MCF 10A (cell line): ENCODE results near the gene MCFD2. TPM values are rescaled to one million over a fixed set of nuclear protein-coding genes. Genes with fewer than 3 reads are reported as not detected.

Source experiments
- BruUV-seq: library from RNA; stranded (reverse); fragments of 400-500 nt; replicated peaks from 2 replicates; lab custom pipeline; 2021; lab: Mats Ljungman, UMichigan
- CTCF ChIA-PET: fragments of 300-600 bp; sonication (Branson Sonifier 250); formaldehyde crosslinking; extraction: SDS; loops from one replicate; lab custom pipeline; 2021; ENCODE audit warnings: antibody characterized with exemption, inconsistent platforms; lab: Yijun Ruan, JAX
- POLR2A ChIA-PET: fragments of 300-600, 350-650 bp; sonication (Branson Sonifier 250); formaldehyde crosslinking; extraction: SDS; loops from one replicate; lab custom pipeline; 2020; ENCODE audit warnings: antibody characterized with exemption, inconsistent platforms; lab: Yijun Ruan, JAX
- DNase-seq: peaks from one replicate; pipeline ENCODE4 v3.0.0-alpha.2; 2018; ENCODE audit not compliant: unreplicated experiment
- H3K27ac Mint-ChIP-seq: one replicate; pipeline ENCODE4 v1.8.0; 2022; ENCODE audit warnings: mild to moderate bottlenecking, low read depth, mixed read lengths; ENCODE audit not compliant: unreplicated experiment
- H3K27me3 Mint-ChIP-seq: one replicate; pipeline ENCODE4 v1.8.0; 2022; ENCODE audit warnings: mixed read lengths; ENCODE audit not compliant: insufficient read depth, unreplicated experiment
- H3K36me3 Mint-ChIP-seq: one replicate; pipeline ENCODE4 v1.8.0; 2022; ENCODE audit warnings: mild to moderate bottlenecking, moderate library complexity, mixed read lengths; ENCODE audit not compliant: insufficient read depth, unreplicated experiment
- H3K4me1 Mint-ChIP-seq: one replicate; pipeline ENCODE4 v1.8.0; 2022; ENCODE audit warnings: mixed read lengths; ENCODE audit not compliant: insufficient read depth, unreplicated experiment
- H3K4me3 Mint-ChIP-seq: one replicate; pipeline ENCODE4 v1.8.0; 2022; ENCODE audit warnings: mild to moderate bottlenecking, moderate library complexity, mixed read lengths; ENCODE audit not compliant: unreplicated experiment
- H3K9me3 Mint-ChIP-seq: one replicate; pipeline ENCODE4 v1.8.0; 2022; ENCODE audit warnings: mixed read lengths; ENCODE audit not compliant: unreplicated experiment
- CTCF ChIP-seq: fragments of 200-600 bp; IDR thresholded peaks from one replicate; pipeline ENCODE4 v1.8.0; 2022; ENCODE audit warnings: antibody characterized with exemption, mild to moderate bottlenecking; ENCODE audit not compliant: unreplicated experiment
- intact Hi-C: fragments of 100-400 bp; cut with micrococcal nuclease; formaldehyde crosslinking; loops from 2 replicates; pipeline ENCODE4 v1.14.1; 2022
- total RNA-seq: library from RNA; stranded (reverse); gene quantifications from 2 replicates; pipeline ENCODE4 v1.2.3, GENCODE V29; 2022

The MCFD2 gene
- total RNA-seq, 1 experiment from 2014 or later, result 157 TPM

- no TSS peak for BruUV-seq
- H3K4me3 Mint-ChIP-seq, result no peak overlapping the region
- no peak for TF ChIP-seq CTCF
- intact Hi-C loops, result no loop called here
- H3K27ac Mint-ChIP-seq, result no peak overlapping the region
- no peaks in the 10 kb centered on the region for H3K4me1 Mint-ChIP-seq
- DNase-seq, result no peak
- ChIA-PET CTCF (interaction anchor here (0.6 to 2.2 kb wide), 2 partner anchors 10 to 12 kb away, joined by 3 to 8 read pairs; no protein-coding TSS in a partner anchor), POLR2A (interaction anchor here (1.1 to 1.4 kb wide), 2 partner anchors 9 to 14 kb away, joined by 5 read pairs; no protein-coding TSS in a partner anchor)
- H3K9me3 Mint-ChIP-seq, result no peaks in the 10 kb centered on the region
- H3K36me3 Mint-ChIP-seq, result peaks cover 25% of the 10 kb centered on the region
- no peaks in the 10 kb centered on the region for H3K27me3 Mint-ChIP-seq
Observed at GRCh38 chr2:46900381-46900780, 15.2 kb downstream of the MCFD2 start.

GRCh38 chr2:46899053-46899452, 16.6 kb downstream of the MCFD2 start:
- peaks cover 11% of the 10 kb centered on the region for H3K36me3 Mint-ChIP-seq
- no peak overlapping the region for H3K27ac Mint-ChIP-seq
- no peaks in the 10 kb centered on the region for H3K9me3 Mint-ChIP-seq
- POLR2A ChIA-PET, result interaction anchor here (0.5 to 1.4 kb wide), 3 partner anchors 11 to 251 kb away, joined by 3 to 5 read pairs (median 5); no protein-coding TSS in a partner anchor
- no peaks in the 10 kb centered on the region for H3K27me3 Mint-ChIP-seq
- TF ChIP-seq CTCF, result no peak
- CTCF ChIA-PET, result interaction anchor here (0.6 to 2.2 kb wide), 5 partner anchors 9 to 380 kb away, joined by 3 to 8 read pairs (median 4); no protein-coding TSS in a partner anchor
- H3K4me1 Mint-ChIP-seq, result no peaks in the 10 kb centered on the region
- no peak for DNase-seq
- no TSS peak for BruUV-seq
- H3K4me3 Mint-ChIP-seq, result no peak overlapping the region
- intact Hi-C loops, result no loop called here

- CTCF ChIA-PET, result interaction anchor here (1.5 kb wide), 1 partner anchor 9 kb away, joined by 3 read pairs; no protein-coding TSS in a partner anchor
- H3K4me3 Mint-ChIP-seq, result no peak overlapping the region
- intact Hi-C loops, result no loop called here
- H3K4me1 Mint-ChIP-seq, result no peaks in the 10 kb centered on the region
- H3K27me3 Mint-ChIP-seq, result no peaks in the 10 kb centered on the region
- BruUV-seq, result no TSS peak
- H3K36me3 Mint-ChIP-seq, result peaks cover 5% of the 10 kb centered on the region
- no peak for DNase-seq
- POLR2A ChIA-PET, result no interaction called here
- H3K9me3 Mint-ChIP-seq, result no peaks in the 10 kb centered on the region
- H3K27ac Mint-ChIP-seq, result no peak overlapping the region
- TF ChIP-seq CTCF, result no peak
Observed at GRCh38 chr2:46898024-46898423, 17.6 kb downstream of the MCFD2 start.

- Mint-ChIP-seq H3K4me3 (no peak overlapping the region), H3K9me3 (no peaks in the 10 kb centered on the region), H3K36me3 (no peaks in the 10 kb centered on the region), H3K4me1 (peaks cover 6% of the 10 kb centered on the region), H3K27ac (peak overlapping the region; percentile 2), H3K27me3 (no peaks in the 10 kb centered on the region)
- CTCF ChIA-PET, result interaction anchor here (0.6 kb wide), 1 partner anchor 563 kb away, joined by 3 read pairs; no protein-coding TSS in a partner anchor
- TF ChIP-seq CTCF, result no peak
- intact Hi-C loops, result no loop called here
- no TSS peak for BruUV-seq
- DNase-seq, result peak; percentile 18
- POLR2A ChIA-PET, result no interaction called here
Observed at GRCh38 chr2:46893269-46893939, 22.2 kb downstream of the MCFD2 start.
